Left lung (tissue), 10 donors: ENCODE measurements around the gene RSU1. TPM values are rescaled to one million over a fixed set of nuclear protein-coding genes. Genes with fewer than 3 reads are reported as not detected.

ENCODE experiments used
- ATAC-seq: fragments of 200-7000 bp; cut with Tn5 transposase; one replicate; pipeline ENCODE4 v1.9.1; 2020; ENCODE audit warnings: moderate library complexity
- DNase-seq, 4 donors: peaks; one replicate each; pipeline ENCODE4 v3.0.0-alpha.2; 2013 to 2020
- H3K27ac ChIP-seq, 2 donors: fragments of 200-600 bp; sonication (generic) in 1 of 2; one replicate each; pipeline versions ENCODE4 v1.5.0 to v1.8.0; 2020 to 2021
- H3K27me3 ChIP-seq, 2 donors: fragments of 200-600 bp; sonication (generic) in 1 of 2; one replicate each; pipeline versions ENCODE4 v1.5.0 to v1.8.0; 2020 to 2021
- H3K36me3 ChIP-seq, 2 donors: fragments of 200-600 bp; sonication (generic) in 1 of 2; one replicate each; pipeline versions ENCODE4 v1.5.0 to v1.8.0; 2020 to 2021
- H3K4me1 ChIP-seq, 2 donors: fragments of 200-600 bp; one replicate each; pipeline ENCODE4 v1.8.0; 2021
- H3K4me3 ChIP-seq, 2 donors: fragments of 200-600 bp; sonication (generic) in 1 of 2; one replicate each; pipeline versions ENCODE4 v1.5.0 to v1.8.0; 2020 to 2021; ENCODE audit warnings: mild to moderate bottlenecking in 1 of 2
- H3K9me3 ChIP-seq, 2 donors: fragments of 200-600 bp; sonication (generic) in 1 of 2; one replicate each; pipeline versions ENCODE4 v1.5.0 to v1.8.0; 2020 to 2021
- intact Hi-C, 2 donors: fragments of 100-400 bp; cut with DNase I; formaldehyde crosslinking; loops; one replicate each; pipeline versions ENCODE4 v1.11.2 to v1.14.2; 2022
- polyA plus RNA-seq, 6 donors: library from polyadenylated mRNA; unstranded; fragments of 120-200 nt; gene quantifications; one replicate each; pipeline ENCODE4 v1.2.1, GENCODE V29; 2013; ENCODE audit not compliant: insufficient read length in 6 of 6
- total RNA-seq, 2 donors: library from RNA; stranded (reverse); fragmentation: NEBNext Ultra II Directional; extraction: Animal tissue kit (Norgen Biotek cat#: 25700); gene quantifications; one replicate each; pipeline ENCODE4 v1.2.1, GENCODE V29; 2021
- TF ChIP-seq, protein P1 (sequence below), 2 donors: fragments of 200-600 bp; sonication (generic) in 1 of 2; IDR thresholded peaks; one replicate each; pipeline versions ENCODE4 v1.5.0 to v1.8.0; 2021; ENCODE audit warnings: antibody characterized with exemption in 2 of 2
- donor health status: DM: no; HTN: yes; CAD: no.
- donor health status: DM: no; HTN: no; CAD: no.

RSU1 gene
- total and polyA plus RNA-seq, 8 donors: 68.1 to 114 (median 85.3) TPM

DNA sequence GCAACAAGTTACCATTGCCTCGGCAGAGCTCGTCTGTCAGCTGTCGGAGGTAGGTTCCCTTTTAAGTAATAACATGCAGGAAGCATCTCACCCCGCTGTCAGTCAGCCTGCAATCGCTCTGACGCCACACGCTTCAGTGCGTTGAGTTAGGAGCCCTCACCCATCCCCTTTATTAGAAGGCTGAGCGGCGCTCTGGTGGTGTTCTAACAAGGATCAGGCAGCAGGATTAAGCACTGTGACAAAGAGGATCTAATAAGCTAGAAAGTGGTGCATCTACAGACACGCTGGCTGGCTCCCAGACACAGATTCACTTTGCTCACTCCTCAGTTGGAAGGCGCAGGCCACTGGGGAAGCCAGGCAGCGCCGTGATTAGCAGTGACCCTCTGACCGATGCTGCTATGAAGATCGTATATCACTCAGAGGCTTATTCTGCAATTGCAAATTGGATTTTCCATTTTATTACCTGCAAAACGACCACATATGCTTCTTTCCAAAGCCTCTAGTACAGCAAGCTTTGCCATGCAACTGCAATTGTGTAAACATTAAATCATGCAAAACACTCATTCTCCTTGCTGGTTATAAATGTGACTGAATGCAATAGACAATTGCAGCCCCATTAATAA is 117.7 kb downstream of the RSU1 start:
- Histone ChIP-seq H3K4me3 (no peak overlapping the region), H3K36me3 (peaks cover 0 to 5% of the 10 kb centered on the region in 2 donors), H3K4me1 (no peaks in the 10 kb centered on the region), H3K27ac (no peak overlapping the region), H3K27me3 (no peaks in the 10 kb centered on the region), H3K9me3 (no peaks in the 10 kb centered on the region)
- DNase-seq: no peak
- TF ChIP-seq, protein P1, sequence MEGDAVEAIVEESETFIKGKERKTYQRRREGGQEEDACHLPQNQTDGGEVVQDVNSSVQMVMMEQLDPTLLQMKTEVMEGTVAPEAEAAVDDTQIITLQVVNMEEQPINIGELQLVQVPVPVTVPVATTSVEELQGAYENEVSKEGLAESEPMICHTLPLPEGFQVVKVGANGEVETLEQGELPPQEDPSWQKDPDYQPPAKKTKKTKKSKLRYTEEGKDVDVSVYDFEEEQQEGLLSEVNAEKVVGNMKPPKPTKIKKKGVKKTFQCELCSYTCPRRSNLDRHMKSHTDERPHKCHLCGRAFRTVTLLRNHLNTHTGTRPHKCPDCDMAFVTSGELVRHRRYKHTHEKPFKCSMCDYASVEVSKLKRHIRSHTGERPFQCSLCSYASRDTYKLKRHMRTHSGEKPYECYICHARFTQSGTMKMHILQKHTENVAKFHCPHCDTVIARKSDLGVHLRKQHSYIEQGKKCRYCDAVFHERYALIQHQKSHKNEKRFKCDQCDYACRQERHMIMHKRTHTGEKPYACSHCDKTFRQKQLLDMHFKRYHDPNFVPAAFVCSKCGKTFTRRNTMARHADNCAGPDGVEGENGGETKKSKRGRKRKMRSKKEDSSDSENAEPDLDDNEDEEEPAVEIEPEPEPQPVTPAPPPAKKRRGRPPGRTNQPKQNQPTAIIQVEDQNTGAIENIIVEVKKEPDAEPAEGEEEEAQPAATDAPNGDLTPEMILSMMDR (IDR thresholded peaks at IDR 0.05): no peak
- intact Hi-C loops: no loop called here
- no peak for ATAC-seq

DNA sequence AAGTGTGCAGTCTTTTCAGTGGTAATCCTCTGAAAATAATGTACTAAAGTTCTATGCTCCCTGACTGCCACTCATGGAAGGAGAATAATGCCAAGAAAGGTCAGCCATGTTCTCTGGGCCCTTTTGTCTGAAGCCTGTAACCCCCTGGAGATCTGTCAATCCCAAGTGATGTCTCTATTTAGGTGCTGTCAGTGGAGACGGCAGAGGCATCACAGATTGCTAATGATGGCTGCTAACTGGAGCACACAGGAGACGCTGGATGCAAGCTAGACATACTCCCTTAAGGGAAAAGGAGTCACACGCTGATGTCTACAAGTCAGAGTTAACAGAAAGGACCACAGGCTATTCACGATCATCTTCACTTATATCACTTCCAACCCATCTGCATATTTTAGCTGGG is 118.8 kb downstream of the RSU1 start:
- TF ChIP-seq, protein P1 (IDR thresholded peaks at IDR 0.05): no peak
- no peak overlapping the region for H3K27ac ChIP-seq

DNA sequence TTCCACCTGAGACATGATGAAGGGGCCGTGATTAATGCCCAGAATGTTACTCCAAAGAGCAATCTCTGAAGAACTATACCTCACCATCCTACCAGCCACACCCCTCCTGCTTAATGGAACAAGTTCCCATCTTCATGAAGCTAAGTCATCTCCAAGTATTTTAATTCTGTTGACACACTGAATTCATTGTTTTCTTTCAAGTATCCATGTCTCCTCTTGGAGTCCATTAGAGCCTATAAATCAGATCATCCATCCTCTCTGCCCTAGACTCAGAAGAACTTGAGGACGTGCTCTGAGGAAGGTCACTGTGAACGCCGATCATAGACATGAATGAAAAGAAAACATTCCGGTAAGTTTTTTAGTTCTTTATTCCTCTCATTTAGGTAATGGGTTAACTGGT is 126.8 kb downstream of the RSU1 start:
- Histone ChIP-seq H3K27me3 (no peaks in the 10 kb centered on the region), H3K4me3 (no peak overlapping the region), H3K36me3 (peaks cover 0 to 39% of the 10 kb centered on the region in 2 donors), H3K4me1 (no peaks in the 10 kb centered on the region), H3K9me3 (no peaks in the 10 kb centered on the region), H3K27ac (no peak overlapping the region)
- ATAC-seq: no peak
- TF ChIP-seq, protein P1 (IDR thresholded peaks at IDR 0.05): no peak
- no peak for DNase-seq
- intact Hi-C loops: no loop called here

More for the DNA sequence above, 118.8 kb downstream of the RSU1 start:
- DNase-seq: no peak
- peaks cover 0 to 16% of the 10 kb centered on the region in 2 donors for H3K36me3 ChIP-seq
- H3K4me3 ChIP-seq: no peak overlapping the region
- intact Hi-C loops: no loop called here
- H3K4me1 ChIP-seq: no peaks in the 10 kb centered on the region
- no peak for ATAC-seq
- H3K27me3 ChIP-seq: no peaks in the 10 kb centered on the region
- no peaks in the 10 kb centered on the region for H3K9me3 ChIP-seq

DNA sequence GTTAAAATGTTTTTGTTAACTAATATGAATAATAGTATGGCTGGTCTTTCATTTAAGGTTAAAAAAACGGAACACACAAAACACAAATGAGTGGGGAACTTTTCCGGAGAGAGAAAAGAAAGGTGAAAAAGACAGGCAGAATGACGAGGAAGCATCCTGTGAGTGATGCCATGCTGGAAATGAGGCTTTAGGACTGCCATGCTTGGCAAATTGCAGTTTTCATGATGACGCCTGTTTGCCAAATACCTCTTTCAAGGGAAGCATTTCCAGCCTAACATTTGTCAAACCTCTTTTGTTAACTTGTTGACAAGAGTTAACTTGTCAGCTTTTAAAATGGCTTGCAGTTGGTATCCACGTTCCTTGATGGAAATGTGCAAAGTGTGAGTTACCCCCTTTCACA is 127.5 kb downstream of the RSU1 start:
- no peaks in the 10 kb centered on the region for H3K4me1 ChIP-seq
- ATAC-seq (no peak), DNase-seq (no peak)
- peaks cover 0 to 36% of the 10 kb centered on the region in 2 donors for H3K36me3 ChIP-seq
- intact Hi-C loops: no loop called here
- TF ChIP-seq, protein P1 (IDR thresholded peaks at IDR 0.05): no peak
- H3K9me3 ChIP-seq: no peaks in the 10 kb centered on the region
- no peaks in the 10 kb centered on the region for H3K27me3 ChIP-seq
- no peak overlapping the region for H3K4me3 ChIP-seq
- no peak overlapping the region for H3K27ac ChIP-seq

DNA sequence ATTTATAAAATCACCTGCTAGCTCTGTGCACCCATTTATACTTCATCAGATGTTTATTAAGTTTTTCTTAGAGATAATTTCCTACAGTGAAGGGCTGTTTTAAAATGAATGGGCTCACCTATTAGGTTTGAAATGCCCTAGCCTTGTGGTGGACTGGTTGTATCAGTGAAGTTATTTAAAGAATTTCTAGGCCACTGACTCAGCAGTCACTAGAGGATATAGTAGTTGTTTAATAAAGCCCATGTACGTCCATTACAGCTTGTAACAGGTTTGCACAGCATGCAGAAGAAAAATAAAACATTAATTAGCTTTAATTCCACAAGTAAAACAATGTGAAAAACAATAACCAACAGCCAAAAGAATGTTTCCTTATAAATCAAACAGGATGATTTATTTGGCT is 128.0 kb downstream of the RSU1 start:
- TF ChIP-seq, protein P1 (IDR thresholded peaks at IDR 0.05): no peak
- no peak overlapping the region for H3K4me3 ChIP-seq
- intact Hi-C loops: no loop called here
- no peak overlapping the region for H3K27ac ChIP-seq
- H3K4me1 ChIP-seq: no peaks in the 10 kb centered on the region
- ATAC-seq (no peak), DNase-seq (no peak)
- no peaks in the 10 kb centered on the region for H3K9me3 ChIP-seq
- H3K27me3 ChIP-seq: no peaks in the 10 kb centered on the region
- peaks cover 0 to 31% of the 10 kb centered on the region in 2 donors for H3K36me3 ChIP-seq
